ENCODE data around the gene DCC. TPM values are rescaled to one million over a fixed set of nuclear protein-coding genes. Genes with fewer than 3 reads are reported as not detected.

The DCC gene
- total and polyA plus RNA-seq, 12 donors, result under 0.01 to 0.89 (median 0.09) TPM; not detected in 8

DNA sequence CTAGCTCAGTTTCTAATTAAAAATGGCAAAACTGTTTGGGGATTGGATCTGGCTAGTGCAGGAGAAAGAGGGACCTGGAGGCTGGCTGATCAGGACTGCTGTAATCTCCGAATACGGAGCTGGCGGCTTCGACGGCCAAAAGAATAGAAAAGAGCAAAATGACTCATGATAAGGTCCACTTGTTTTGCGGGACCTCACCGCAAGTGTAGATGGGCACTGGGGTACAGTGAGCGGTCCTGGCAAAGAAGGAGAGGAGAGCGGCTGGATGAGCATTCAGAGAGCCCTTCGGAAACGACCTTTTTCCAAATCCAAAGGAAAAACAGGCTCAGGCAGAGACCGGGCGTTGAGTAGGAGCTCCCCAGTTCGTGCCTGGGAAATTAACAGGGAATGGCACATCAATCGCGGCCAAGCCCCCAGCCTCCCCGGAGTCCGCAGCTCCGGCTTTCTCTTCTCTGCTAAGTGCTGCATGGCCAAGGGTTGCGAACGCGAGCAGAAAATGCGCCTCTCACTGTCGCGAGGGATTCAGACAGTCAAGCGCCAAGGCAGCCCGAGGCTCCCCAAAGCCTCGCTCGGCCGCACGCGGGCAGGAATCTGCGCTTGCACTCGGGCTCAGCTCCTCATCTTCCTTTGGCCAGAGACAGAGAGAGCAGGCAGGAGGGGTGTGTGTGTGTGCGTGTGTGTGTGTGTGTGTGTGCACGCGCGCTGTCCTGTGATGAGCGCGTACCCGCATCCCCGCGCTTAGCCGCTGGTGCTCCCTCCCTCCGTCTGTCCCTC is 1.8 kb downstream of the DCC start:
- Histone ChIP-seq H3K27ac (no peak overlapping the region), H3K36me3 (no peaks in the 10 kb centered on the region), H3K9me3 (no peaks in the 10 kb centered on the region), H3K27me3 (peaks cover 3 to 85% (median 65%) of the 10 kb centered on the region in 7 donors), H3K4me3 (no peak overlapping the region), H3K4me1 (peaks cover 0 to 9% (median 0%) of the 10 kb centered on the region in 9 donors)
- 1% methylated on average over 45 of the region's 45 CpGs for WGBS, 2 donors
- no peak for ATAC-seq
- intact Hi-C loops (cut with DNase I), result loop anchor here in 3 of 10 donors (10.0 kb wide), 3 partner anchors 63 to 923 kb away; no protein-coding TSS in a partner anchor
- no peak for TF ChIP-seq CTCF (IDR thresholded peaks at IDR 0.05)
- DNase-seq, result no peak

- intact Hi-C loops (cut with DNase I), result loop anchor here in 3 of 10 donors (10.0 kb wide), 3 partner anchors 62 to 922 kb away; no protein-coding TSS in a partner anchor
- Histone ChIP-seq H3K4me3 (no peak overlapping the region), H3K36me3 (no peaks in the 10 kb centered on the region), H3K27ac (no peak overlapping the region), H3K9me3 (no peaks in the 10 kb centered on the region), H3K4me1 (peaks cover 0 to 9% (median 0%) of the 10 kb centered on the region in 9 donors), H3K27me3 (peaks cover 3 to 79% (median 65%) of the 10 kb centered on the region in 7 donors)
- no peak for ATAC-seq
- TF ChIP-seq CTCF (IDR thresholded peaks at IDR 0.05), result no peak
- no peak for DNase-seq
- 44 to 47% methylated on average over 6 of the region's 6 CpGs for WGBS, 2 donors
Measured at GRCh38 chr18:52342456-52342855, 2.5 kb downstream of the DCC start.

DNA sequence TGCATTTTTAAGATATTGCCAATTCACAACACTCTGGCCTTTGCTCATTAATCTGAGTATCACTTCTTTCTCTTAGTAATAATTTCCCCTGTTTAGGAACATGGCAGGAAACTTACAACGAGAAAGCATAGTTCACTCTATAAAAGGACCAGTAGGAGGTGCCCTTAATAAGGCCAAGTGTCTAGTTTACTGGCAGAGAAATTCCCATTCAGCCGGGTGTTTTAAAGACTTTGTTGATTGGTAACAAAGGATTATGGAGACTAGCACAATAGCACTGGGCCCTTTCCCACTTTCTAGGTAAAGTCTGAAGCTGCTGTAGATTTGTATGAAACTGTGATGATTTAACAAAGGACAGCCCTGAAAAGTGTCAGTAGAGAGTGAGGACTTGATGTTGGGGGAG is 3.1 kb downstream of the DCC start:
- Histone ChIP-seq H3K27me3 (peaks cover 3 to 77% (median 59%) of the 10 kb centered on the region in 7 donors), H3K4me1 (peaks cover 0 to 9% (median 0%) of the 10 kb centered on the region in 9 donors), H3K9me3 (no peaks in the 10 kb centered on the region), H3K27ac (no peak overlapping the region), H3K36me3 (no peaks in the 10 kb centered on the region), H3K4me3 (no peak overlapping the region)
- TF ChIP-seq CTCF (IDR thresholded peaks at IDR 0.05), result no peak
- ATAC-seq (no peak), DNase-seq (no peak)
- intact Hi-C loops (cut with DNase I), result loop anchor here in 3 of 10 donors (10.0 kb wide), 3 partner anchors 62 to 922 kb away; no protein-coding TSS in a partner anchor
- 25 to 30% methylated on average over 2 of the region's 2 CpGs for WGBS, 2 donors

GRCh38 chr18:52343731-52344340 is 3.8 kb downstream of the DCC start:
- peaks cover 3 to 71% (median 52%) of the 10 kb centered on the region in 7 donors for H3K27me3 ChIP-seq
- H3K36me3 ChIP-seq, result no peaks in the 10 kb centered on the region
- no peaks in the 10 kb centered on the region for H3K9me3 ChIP-seq
- WGBS, 2 donors, result 65 to 71% methylated on average over 6 of the region's 6 CpGs
- ATAC-seq (no peak), DNase-seq (no peak)
- intact Hi-C loops (cut with DNase I), result loop anchor here in 3 of 10 donors (10.0 kb wide), 3 partner anchors 61 to 921 kb away; no protein-coding TSS in a partner anchor
- no peak overlapping the region for H3K4me3 ChIP-seq
- peaks cover 0 to 9% (median 0%) of the 10 kb centered on the region in 9 donors for H3K4me1 ChIP-seq
- TF ChIP-seq CTCF (IDR thresholded peaks at IDR 0.05), result no peak
- no peak overlapping the region for H3K27ac ChIP-seq
